NT2/D1 (cell line): Measurements from ENCODE around the gene C6orf15.

Source experiments
- DNase-seq: peaks from one replicate; pipeline ENCODE4 v3.0.0-alpha.2; 2011; ENCODE audit warnings: low read depth, low spot score
- H3K27me3 ChIP-seq: 2 replicates; pipeline ENCODE4 v1.6.0; 2011; ENCODE audit warnings: mild to moderate bottlenecking; ENCODE audit not compliant: insufficient read length, insufficient read depth
- H3K36me3 ChIP-seq: 2 replicates; pipeline ENCODE4 v1.6.1; 2011; ENCODE audit warnings: mild to moderate bottlenecking, low read length, mixed read lengths; ENCODE audit not compliant: insufficient read depth, insufficient read length
- H3K4me1 ChIP-seq: 2 replicates; pipeline ENCODE4 v1.5.1; 2011; ENCODE audit not compliant: insufficient read depth, insufficient read length
- H3K4me3 ChIP-seq: 2 replicates; pipeline ENCODE4 v1.5.1; 2011; ENCODE audit warnings: low read depth; ENCODE audit not compliant: insufficient read length
- H3K9ac ChIP-seq: 2 replicates; pipeline ENCODE4 v1.6.0; 2011; ENCODE audit warnings: low read depth; ENCODE audit not compliant: insufficient read length
- H3K9me3 ChIP-seq: 2 replicates; pipeline ENCODE4 v1.5.1; 2011; ENCODE audit warnings: mild to moderate bottlenecking, low read length; ENCODE audit not compliant: insufficient read depth
- SUZ12 ChIP-seq: IDR thresholded peaks from 2 replicates; pipeline ENCODE4 v1.6.1; 2011; ENCODE audit not compliant: insufficient read length, insufficient read depth; ENCODE audit errors: extremely low read depth
- YY1 ChIP-seq: IDR thresholded peaks from 2 replicates; pipeline ENCODE4 v1.6.1; 2011; ENCODE audit not compliant: insufficient read length, insufficient read depth
- ZNF274 ChIP-seq: IDR thresholded peaks from 2 replicates; pipeline ENCODE4 v1.6.1; 2011; ENCODE audit warnings: mild to moderate bottlenecking, low read depth, low read length

C6orf15 gene

DNA sequence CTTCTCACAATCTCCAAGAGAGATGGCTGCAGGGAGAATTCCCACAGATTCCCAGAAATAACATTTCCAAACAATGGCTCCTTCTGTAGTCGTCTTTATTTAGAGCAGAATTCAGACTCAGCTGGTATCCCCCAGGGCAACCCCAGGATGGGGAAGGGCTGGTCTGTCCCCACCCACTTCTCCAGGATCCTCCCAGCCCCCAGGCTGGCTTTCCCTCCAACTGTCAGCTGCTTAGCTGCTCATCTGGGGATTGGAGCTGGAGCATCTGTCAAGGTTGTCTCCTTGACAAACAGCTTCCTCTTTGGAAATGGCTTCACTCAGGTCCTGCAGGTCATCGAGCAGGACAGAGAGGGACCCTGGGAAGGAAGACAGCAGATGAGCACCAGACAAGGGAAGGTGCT is 30.0 kb upstream of the C6orf15 start:
- TF ChIP-seq ZNF274 (no peak), SUZ12 (no peak), YY1 (no peak)
- H3K4me1 ChIP-seq: peaks cover 6% of the 10 kb centered on the region

DNA sequence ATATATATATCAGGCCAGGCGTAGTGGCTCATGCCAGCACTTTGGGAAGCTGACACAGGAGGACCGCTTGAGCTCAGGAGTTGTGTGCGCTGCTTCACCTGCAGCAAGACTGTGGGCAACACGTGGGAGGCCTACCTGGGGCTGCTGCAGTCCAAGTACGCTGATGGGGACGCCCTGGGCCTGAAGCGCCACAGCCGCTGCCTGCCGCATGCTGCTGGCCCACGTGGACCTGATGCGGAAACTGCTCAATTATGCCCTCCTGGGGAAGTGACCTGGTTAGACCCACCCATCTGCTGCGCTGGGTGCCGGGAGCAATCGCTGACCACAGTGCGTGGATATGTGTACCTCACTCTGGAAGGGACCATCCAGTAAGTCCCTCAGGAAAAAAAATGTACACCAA is 28.3 kb upstream of the C6orf15 start:
- no peak overlapping the region for H3K4me3 ChIP-seq
- TF ChIP-seq YY1: no peak
- TF ChIP-seq ZNF274: no peak
- no peak for TF ChIP-seq SUZ12
- no peak for DNase-seq

More for the DNA sequence above, 30.0 kb upstream of the C6orf15 start:
- peaks cover 40% of the 10 kb centered on the region for H3K36me3 ChIP-seq
- H3K9ac ChIP-seq: no peak overlapping the region
- no peaks in the 10 kb centered on the region for H3K9me3 ChIP-seq
- H3K27me3 ChIP-seq: no peaks in the 10 kb centered on the region
- H3K4me3 ChIP-seq: no peak overlapping the region
- DNase-seq: no peak

DNA sequence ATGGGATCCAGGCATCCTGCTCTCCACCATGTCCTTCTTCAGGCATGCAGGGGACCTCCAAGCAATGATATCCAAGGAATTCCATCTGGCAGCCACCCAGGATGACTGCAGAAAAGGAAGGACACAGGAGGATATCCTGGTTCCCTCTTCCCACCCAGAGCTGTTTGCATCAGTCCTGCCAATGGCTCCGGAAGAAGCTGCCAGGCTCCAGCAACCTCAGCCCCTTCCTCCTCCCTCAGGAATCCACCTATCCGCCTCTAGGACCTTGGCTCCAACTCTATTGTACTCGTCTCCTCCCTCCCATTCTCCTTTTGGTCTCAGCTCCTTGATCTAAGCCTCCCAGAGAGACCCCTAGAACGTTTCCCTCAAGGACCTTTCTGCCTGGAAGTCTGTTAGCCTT is 27.2 kb upstream of the C6orf15 start:
- Histone ChIP-seq H3K36me3 (peaks cover 24% of the 10 kb centered on the region), H3K9ac (peak overlapping the region; percentile 28), H3K27me3 (no peaks in the 10 kb centered on the region), H3K4me1 (peaks cover 6% of the 10 kb centered on the region), H3K4me3 (no peak overlapping the region), H3K9me3 (no peaks in the 10 kb centered on the region)
- DNase-seq: peak; percentile 80
- TF ChIP-seq ZNF274 (no peak), YY1 (no peak), SUZ12 (no peak)

More for the DNA sequence above, 28.3 kb upstream of the C6orf15 start:
- H3K9me3 ChIP-seq: no peaks in the 10 kb centered on the region
- peak overlapping the region; percentile 56 for H3K9ac ChIP-seq
- H3K4me1 ChIP-seq: peaks cover 6% of the 10 kb centered on the region
- H3K36me3 ChIP-seq: peaks cover 35% of the 10 kb centered on the region
- no peaks in the 10 kb centered on the region for H3K27me3 ChIP-seq

DNA sequence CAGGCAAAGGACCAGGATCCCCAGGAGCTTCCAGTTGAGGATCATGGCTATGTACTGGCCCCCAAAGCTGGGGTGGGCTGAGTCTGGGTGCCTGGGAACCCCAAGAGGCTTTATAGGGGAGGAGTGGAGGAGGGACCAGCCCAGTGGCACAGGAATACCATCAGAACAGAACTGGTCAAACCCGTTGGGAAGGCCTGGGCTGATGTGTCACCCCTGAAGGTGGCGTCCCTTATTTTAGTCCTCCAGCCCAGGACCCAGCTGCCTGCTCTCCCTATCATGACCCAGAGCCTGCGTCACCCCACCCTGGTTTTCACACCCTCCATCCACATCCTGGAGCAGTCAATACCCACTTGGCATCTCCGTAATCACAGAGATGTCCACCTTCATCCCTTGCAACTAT is 26.6 kb upstream of the C6orf15 start, which contains the start of gene PSORS1C2:
TSS of gene PSORS1C2 (minus strand) at position 85 of the 400 bp plus-strand sequence. CDS start at position 45, 40 bp downstream.
- Histone ChIP-seq H3K4me3 (no peak within 1 kb of the TSS), H3K9me3 (no peaks in the 10 kb centered on the region), H3K4me1 (peaks cover 6% of the 10 kb centered on the region), H3K9ac (peak within 1 kb of the TSS; percentile 28), H3K27me3 (no peaks in the 10 kb centered on the region), H3K36me3 (peaks cover 20% of the 10 kb centered on the region)
- TF ChIP-seq SUZ12 (no peak), ZNF274 (no peak), YY1 (no peak)
- no peak for DNase-seq

DNA sequence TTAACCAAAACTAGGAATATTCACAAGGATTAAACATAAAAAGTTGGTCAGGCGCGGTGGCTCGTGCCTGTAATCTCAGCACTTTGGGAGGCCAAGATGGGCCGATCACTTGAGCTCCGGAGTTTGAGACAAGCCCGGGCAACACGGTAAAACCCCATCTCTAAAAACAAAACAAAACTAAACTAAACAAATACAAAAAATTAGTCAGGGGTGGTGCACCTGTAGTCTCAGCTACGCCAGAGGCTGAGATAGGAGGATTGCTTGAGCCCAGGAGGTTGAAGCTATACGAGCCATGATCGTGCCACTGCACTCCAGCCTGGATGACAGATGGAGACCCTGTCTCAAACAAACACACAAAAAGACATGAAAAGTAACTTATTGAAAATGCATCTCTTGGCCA is 23.3 kb upstream of the C6orf15 start:
- H3K27me3 ChIP-seq: no peaks in the 10 kb centered on the region
- H3K4me1 ChIP-seq: peaks cover 6% of the 10 kb centered on the region
- H3K9ac ChIP-seq: no peak overlapping the region
- DNase-seq: no peak
- no peaks in the 10 kb centered on the region for H3K9me3 ChIP-seq
- no peaks in the 10 kb centered on the region for H3K36me3 ChIP-seq
- no peak for TF ChIP-seq YY1
- no peak for TF ChIP-seq ZNF274
- TF ChIP-seq SUZ12: no peak
- no peak overlapping the region for H3K4me3 ChIP-seq

DNA sequence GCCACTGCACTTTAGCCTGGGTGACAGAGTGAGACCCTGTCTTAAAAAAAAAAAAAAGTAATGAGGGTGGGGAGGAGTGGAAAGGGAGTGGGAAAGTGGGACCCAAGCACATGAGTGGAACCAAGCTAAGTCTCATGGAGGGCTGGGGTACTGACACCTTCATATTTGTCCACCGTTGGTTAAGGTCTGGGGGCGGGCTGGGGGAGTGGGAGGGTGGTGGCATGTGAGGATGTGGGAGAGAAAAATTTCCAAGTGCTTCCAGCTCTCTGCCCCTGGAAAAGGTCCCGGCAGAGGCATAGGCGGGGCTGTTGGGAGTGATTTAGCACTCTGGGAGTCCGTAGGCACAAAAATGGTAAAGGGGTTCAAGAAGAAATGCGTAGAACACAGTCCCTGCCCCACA is 20.4 kb upstream of the C6orf15 start:
- peaks cover 2% of the 10 kb centered on the region for H3K4me1 ChIP-seq
- H3K27me3 ChIP-seq: no peaks in the 10 kb centered on the region
- H3K36me3 ChIP-seq: no peaks in the 10 kb centered on the region
- no peak overlapping the region for H3K9ac ChIP-seq
- no peaks in the 10 kb centered on the region for H3K9me3 ChIP-seq
- no peak for DNase-seq
- no peak overlapping the region for H3K4me3 ChIP-seq
- TF ChIP-seq SUZ12: no peak
- no peak for TF ChIP-seq ZNF274
- TF ChIP-seq YY1: no peak

DNA sequence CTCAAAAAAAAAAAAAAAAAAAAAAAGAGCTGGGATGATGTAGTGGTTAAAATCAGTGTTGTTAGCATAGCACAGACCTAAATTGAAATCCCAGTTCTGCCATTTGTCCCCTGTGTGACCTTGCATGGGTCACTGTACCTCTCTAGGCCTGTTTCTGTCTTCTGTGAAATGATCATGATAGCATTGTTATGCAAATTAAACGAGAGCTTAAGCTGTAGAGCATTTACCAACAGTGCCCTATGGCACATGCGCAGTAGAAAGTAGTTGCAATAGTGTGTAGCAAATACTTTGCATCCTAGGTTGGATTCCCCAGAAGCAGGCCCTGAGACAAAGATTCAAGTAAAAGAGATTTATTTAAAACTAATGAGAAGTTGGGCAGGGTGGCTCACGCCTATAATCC is 19.2 kb upstream of the C6orf15 start:
- H3K9me3 ChIP-seq: no peaks in the 10 kb centered on the region
- DNase-seq: no peak

More for the DNA sequence above, 19.2 kb upstream of the C6orf15 start:
- H3K9ac ChIP-seq: no peak overlapping the region
- no peaks in the 10 kb centered on the region for H3K27me3 ChIP-seq
- H3K4me1 ChIP-seq: peaks cover 6% of the 10 kb centered on the region
- no peak overlapping the region for H3K4me3 ChIP-seq
- no peak for TF ChIP-seq ZNF274
- no peak for TF ChIP-seq SUZ12
- no peak for TF ChIP-seq YY1
- no peaks in the 10 kb centered on the region for H3K36me3 ChIP-seq
